K562 (cell line): Measurements from ENCODE around the gene TMCO2. TPM values are rescaled to one million over a fixed set of nuclear protein-coding genes. Genes with fewer than 3 reads are reported as not detected.

ENCODE experiments used
- ATAC-seq: fragments of 200-7000 bp; cut with Tn5 transposase; 3 replicates; pipeline ENCODE4 v1.9.1; 2020; ENCODE audit warnings: moderate library complexity
- BruUV-seq: library from RNA; stranded (reverse); fragments of 400-500 nt; replicated peaks from 2 replicates; lab custom pipeline; 2021; lab: Mats Ljungman, UMichigan
- CTCF ChIA-PET: fragments of 300-600 bp; formaldehyde crosslinking; extraction: SDS; loops from one replicate; lab custom pipeline; 2021; ENCODE audit warnings: low intra/inter-chr PET ratio; lab: Yijun Ruan, JAX
- POLR2A ChIA-PET: fragments of 300-600, 350-650 bp; sonication (Branson Sonifier 250); formaldehyde crosslinking; extraction: SDS; loops from one replicate; lab custom pipeline; 2021; ENCODE audit warnings: antibody characterized with exemption, inconsistent platforms; lab: Yijun Ruan, JAX
- DNase-seq, 4 experiments: peaks; one replicate each; pipeline versions ENCODE4 v3.0.0 to v3.0.0-alpha.2; 2011 to 2018; ENCODE audit warnings: low spot score in 3 of 4, mixed read lengths in 3 of 4; ENCODE audit errors: extremely low read depth in 1 of 4
- FAIRE-seq: peaks from 2 replicates; lab custom pipeline; 2011; peaks lifted over from hg19 to GRCh38; lab: Jason Lieb, UNC
- H2AFZ ChIP-seq: 2 replicates; pipeline ENCODE4 v1.6.0; 2011; ENCODE audit warnings: low read depth, low read length, control low read depth, inconsistent platforms
- H3K27ac ChIP-seq: fragments of 200-600 bp; 3 replicates; pipeline ENCODE4 v1.8.0; 2011; ENCODE audit warnings: low read depth, mild to moderate bottlenecking, control low read depth, inconsistent platforms, low read length, moderate library complexity, mixed read lengths; ENCODE audit errors: extremely low read depth
- H3K27me3 ChIP-seq, 2 experiments: fragments of 300-600 bp in 1 of 2; 2 replicates in 1 of 2; 3 replicates in 1 of 2; pipeline versions ENCODE4 v1.6.0 to v1.8.0; 2011; ENCODE audit warnings: inconsistent platforms in 2 of 2, low read length in 2 of 2, mild to moderate bottlenecking in 1 of 2, mixed read lengths in 1 of 2, moderate library complexity in 1 of 2; ENCODE audit not compliant: control insufficient read depth in 2 of 2, insufficient read depth in 2 of 2
- H3K36me3 ChIP-seq: fragments of 300-600 bp; 3 replicates; pipeline ENCODE4 v1.8.0; 2011; ENCODE audit warnings: mild to moderate bottlenecking, low read length, inconsistent platforms; ENCODE audit not compliant: control insufficient read depth, insufficient read depth
- H3K4me1 ChIP-seq, 2 experiments: fragments of 200-600 bp in 1 of 2; replicated peaks in 1 of 2; 2 replicates in 1 of 2; 3 replicates in 1 of 2; pipeline versions ENCODE4 v1.5.1 to v1.8.0; 2011; ENCODE audit warnings: inconsistent platforms in 2 of 2, low read length in 2 of 2, mild to moderate bottlenecking in 1 of 2, mixed read lengths in 1 of 2, moderate library complexity in 1 of 2; ENCODE audit not compliant: control insufficient read depth in 2 of 2, insufficient read depth in 2 of 2
- H3K4me2 ChIP-seq: 2 replicates; pipeline ENCODE4 v1.6.1; 2011; ENCODE audit warnings: low read length, control low read depth, inconsistent platforms, mixed read lengths; ENCODE audit not compliant: insufficient read depth
- H3K4me3 ChIP-seq: fragments of 200-600 bp; sonication (generic), shearing (Covaris generic); 2 replicates; pipeline ENCODE4 v1.5.1; 2016; ENCODE audit warnings: control low read depth, inconsistent platforms
- H3K79me2 ChIP-seq: fragments of 200-600 bp; 3 replicates; pipeline ENCODE4 v1.8.0; 2011; ENCODE audit warnings: low read length, inconsistent platforms; ENCODE audit not compliant: control insufficient read depth, insufficient read depth
- H3K9ac ChIP-seq, 2 experiments: 2 replicates each; pipeline versions ENCODE4 v1.6.0 to v1.6.1; 2011; ENCODE audit warnings: low read depth in 2 of 2, low read length in 2 of 2, control low read depth in 1 of 2, inconsistent platforms in 1 of 2, mild to moderate bottlenecking in 1 of 2, mixed read lengths in 1 of 2; ENCODE audit not compliant: insufficient read depth in 1 of 2
- H3K9me1 ChIP-seq: one replicate; pipeline ENCODE4 v1.6.0; 2011; ENCODE audit warnings: inconsistent platforms, mild to moderate bottlenecking, low read length, moderate library complexity; ENCODE audit not compliant: control insufficient read depth, insufficient read depth
- H3K9me3 ChIP-seq: replicated peaks from 2 replicates; pipeline ENCODE4 v1.5.1; 2011; ENCODE audit warnings: low read depth, low read length, inconsistent platforms; ENCODE audit not compliant: control insufficient read depth, insufficient read depth
- H4K20me1 ChIP-seq: replicated peaks from 2 replicates; pipeline ENCODE4 v1.6.1; 2011; ENCODE audit warnings: low read length, inconsistent platforms, mixed read lengths; ENCODE audit not compliant: control insufficient read depth, insufficient read depth
- CREB5 ChIP-seq: fragments of 250-450 bp; sonication (Bioruptor Pico); IDR thresholded peaks from 2 replicates; pipeline ENCODE4 v1.5.0; 2020; ENCODE audit warnings: mild to moderate bottlenecking
- MCM2 ChIP-seq: fragments of 450-650 bp; IDR thresholded peaks from 2 replicates; pipeline ENCODE4 v1.6.1; 2017; ENCODE audit warnings: low read depth, mild to moderate bottlenecking
- POLR3G ChIP-seq: IDR thresholded peaks from 2 replicates; pipeline ENCODE4 v1.6.1; 2011; ENCODE audit not compliant: insufficient read length, insufficient replicate concordance; ENCODE audit errors: extremely low read depth
- PRPF4 ChIP-seq: fragments of 200-400 bp; formaldehyde crosslinking; IDR thresholded peaks from one replicate; pipeline ENCODE4 v1.6.1; 2017; ENCODE audit warnings: low read length, low read depth, mild to moderate bottlenecking; ENCODE audit not compliant: insufficient read depth, poor library complexity, severe bottlenecking
- PTRF ChIP-seq: fragments of 450-650 bp; IDR thresholded peaks from 2 replicates; pipeline ENCODE4 v1.6.1; 2016; ENCODE audit warnings: mild to moderate bottlenecking, missing genetic modification characterization, missing compliant biosample characterization
- SAP30 ChIP-seq: fragments of 200-600 bp; sonication (generic); IDR thresholded peaks from 2 replicates; pipeline ENCODE4 v1.6.1; 2012; ENCODE audit warnings: borderline replicate concordance, low read depth, mild to moderate bottlenecking, moderate library complexity, low read length, control low read depth, inconsistent platforms; ENCODE audit not compliant: insufficient read depth, poor library complexity, severe bottlenecking
- SRSF1 ChIP-seq: fragments of 200-400 bp; formaldehyde crosslinking; IDR thresholded peaks from 2 replicates; pipeline ENCODE4 v1.6.1; 2017; ENCODE audit warnings: mild to moderate bottlenecking, low read depth, low read length, moderate library complexity
- WHSC1 ChIP-seq: IDR thresholded peaks from one replicate; pipeline ENCODE4 v1.6.1; 2012; ENCODE audit warnings: low read length, control low read depth, inconsistent platforms
- ZBTB5 ChIP-seq: fragments of 450-650 bp; IDR thresholded peaks from 2 replicates; pipeline ENCODE4 v1.6.1; 2017; ENCODE audit warnings: antibody characterized with exemption
- ZC3H11A ChIP-seq: IDR thresholded peaks from 2 replicates; pipeline ENCODE4 v1.6.1; 2012; ENCODE audit warnings: low read depth, low read length, improper control_type of control experiment
- ZC3H4 ChIP-seq: sonication (generic); formaldehyde crosslinking; IDR thresholded peaks from 2 replicates; pipeline ENCODE4 v1.9.0; 2021; ENCODE audit warnings: missing genetic modification reagents, borderline replicate concordance
- ZC3H8 ChIP-seq: fragments of 450-650 bp; IDR thresholded peaks from 2 replicates; pipeline ENCODE4 v1.6.1; 2017
- ZFPM2 ChIP-seq: fragments of 250-450 bp; sonication (Bioruptor Pico); IDR thresholded peaks from 2 replicates; pipeline ENCODE4 v1.5.1; 2022; ENCODE audit warnings: mild to moderate bottlenecking
- ZNF121 ChIP-seq: sonication (generic); formaldehyde crosslinking; conservative IDR thresholded peaks from 2 replicates; pipeline ENCODE4 v1.8.0; 2022; ENCODE audit warnings: missing genetic modification reagents
- ZNF780A ChIP-seq: fragments of 250-450 bp; sonication (Bioruptor Pico); IDR thresholded peaks from 2 replicates; pipeline ENCODE4 v1.5.0; 2021; ENCODE audit warnings: mild to moderate bottlenecking
- whole genome bisulfite sequencing: fragments of 100-300 bp; shearing (Covaris generic); methylation state at CpG from one replicate; pipeline ENCODE4 v1.1.6; 2016; ENCODE audit warnings: low coverage, mixed read lengths; ENCODE audit not compliant: insufficient coverage; ENCODE audit errors: missing lambda C conversion rate; 5-methylcytosine and 5-hydroxymethylcytosine counted together
- in situ Hi-C: fragments of 300-500 bp; cut with MboI; formaldehyde crosslinking; loops from 4 replicates; pipeline ENCODE4 v1.15.0; 2018; ENCODE audit warnings: inconsistent platforms, mixed read lengths
- intact Hi-C: fragments of 100-400 bp; cut with micrococcal nuclease; formaldehyde crosslinking; loops from 2 replicates; pipeline ENCODE4 v1.14.2; 2022
- polyA plus RNA-seq, 8 experiments: library from polyadenylated mRNA; depleted of rRNA in 4 of 8; stranded (reverse) in 5 of 8; unstranded in 3 of 8; fragments of >200 nt; fragmentation: Nextera tagmentation in 2 of 8; fragmentation: Illumina TruSeq in 1 of 8; extraction: Ambion mirVana in 2 of 8; extraction: Trizol in 1 of 8; gene quantifications; 2 replicates each; pipeline versions ENCODE4 v1.2.1 to v1.2.3, GENCODE V29; 2011 to 2014; ENCODE audit warnings: inconsistent platforms in 1 of 8, missing spikeins in 1 of 8
- total RNA-seq, 7 experiments: library from RNA; depleted of rRNA in 6 of 7; stranded (reverse); fragments of >200 nt in 6 of 7; fragmentation: Illumina TruSeq in 2 of 7; extraction: Trizol in 2 of 7; gene quantifications; 2 replicates each; pipeline versions ENCODE4 v1.2.1 to v1.2.3, GENCODE V29; 2011 to 2021; ENCODE audit warnings: low replicate concordance in 1 of 7

TMCO2 gene
- total and polyA plus RNA-seq, 9 of the 15 experiments (the other 6 are each of a cell fraction or from before 2014, with no cell fraction given) = not detected

GRCh38 chr1:40266786-40267535 is 19.2 kb downstream of the TMCO2 start (continued):
- no peak for TF ChIP-seq ZC3H4 (CRISPR knock-in tag)
- TF ChIP-seq MCM2 = no peak
- no peak for TF ChIP-seq ZBTB5
- no peak for TF ChIP-seq SAP30
- TF ChIP-seq PTRF (tag) = no peak

- H3K36me3 ChIP-seq = peaks cover 93% of the 10 kb centered on the region
Measured at GRCh38 chr1:40267767-40268187, 20.0 kb downstream of the TMCO2 start.

More at GRCh38 chr1:40267767-40268187, 20.0 kb downstream of the TMCO2 start:
- H3K27ac ChIP-seq = no peak overlapping the region
- FAIRE-seq = peak; percentile 32
- WGBS = 80% methylated on average over 2 of the region's 2 CpGs
- intact Hi-C loops = no loop called here
- in situ Hi-C loops = no loop called here
- no peaks in the 10 kb centered on the region for H3K27me3 ChIP-seq
- ChIA-PET POLR2A (interaction anchor here (0.6 to 1.1 kb wide), 3 partner anchors 12 to 23 kb away, joined by 3 to 4 read pairs (median 4); partner anchors contain the start of gene TMCO2), CTCF (no interaction called here)
- DNase-seq = no peak
- BruUV-seq = no TSS peak
- H2AFZ ChIP-seq = no peak overlapping the region
- H3K4me2 ChIP-seq = no peak overlapping the region
- TF ChIP-seq ZC3H8 (no peak), SRSF1 (no peak), ZFPM2 (CRISPR knock-in tag) (no peak), PRPF4 (no peak), ZC3H11A (no peak), POLR3G (no peak), ZNF121 (CRISPR knock-in tag) (no peak), CREB5 (no peak), ZNF780A (CRISPR knock-in tag) (no peak), WHSC1 (no peak)
- H4K20me1 ChIP-seq = no peaks in the 10 kb centered on the region
- no peak overlapping the region for H3K4me3 ChIP-seq
- ATAC-seq = no peak
- no peak overlapping the region for H3K9ac ChIP-seq
- no peaks in the 10 kb centered on the region for H3K9me3 ChIP-seq
- no peaks in the 10 kb centered on the region for H3K9me1 ChIP-seq
- H3K4me1 ChIP-seq = no peaks in the 10 kb centered on the region
- H3K79me2 ChIP-seq = peaks cover 33% of the 10 kb centered on the region
